C4-2B (cell line): ENCODE measurements around the gene METTL21A.

Source experiments
- H3K27ac ChIP-seq: fragments of 450-650 bp; 2 replicates; pipeline ENCODE4 v1.5.1; 2017
- ZFX ChIP-seq: fragments of 450-650 bp; IDR thresholded peaks from 2 replicates; pipeline ENCODE4 v1.6.1; 2017
- TF ChIP-seq, protein P1 (sequence below): fragments of 450-650 bp; conservative IDR thresholded peaks from 2 replicates; pipeline ENCODE4 v1.5.1; 2017; ENCODE audit warnings: mild to moderate bottlenecking

Gene METTL21A

DNA sequence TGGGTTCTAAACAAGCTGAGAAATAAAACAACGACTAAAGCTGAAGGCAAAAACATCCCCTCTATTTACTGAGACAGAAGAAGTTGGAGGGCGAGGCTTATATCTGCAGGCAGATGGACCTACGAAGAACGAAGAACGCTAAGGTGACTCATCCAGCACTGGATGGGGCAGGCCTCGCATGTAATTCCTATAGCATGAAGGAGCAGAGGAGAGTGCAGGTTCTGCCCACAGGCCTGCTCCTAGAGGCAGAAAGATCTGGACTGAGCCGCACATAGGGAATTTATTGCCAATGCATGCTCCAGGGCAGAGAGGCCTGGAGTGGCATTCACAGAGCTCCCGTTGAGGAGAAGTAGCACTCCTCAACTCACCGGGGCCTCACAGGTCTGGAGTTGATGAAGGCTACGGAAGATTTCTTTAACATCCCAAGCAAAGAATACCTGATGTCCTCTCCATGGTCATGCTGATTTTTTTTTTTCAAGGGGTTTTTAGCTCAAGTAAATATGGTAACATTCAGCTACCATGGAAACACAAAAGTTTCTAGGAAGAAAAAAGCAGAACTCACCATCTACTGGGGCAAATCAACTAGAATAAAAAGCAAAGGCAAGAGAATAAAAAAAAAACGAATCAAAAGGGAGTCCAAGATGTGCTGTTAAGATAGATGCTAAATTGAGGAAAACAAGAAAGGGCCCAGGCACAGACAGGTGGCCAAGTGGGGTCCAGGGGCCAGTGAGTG lies 10.4 kb upstream of the METTL21A start:
- no peak overlapping the region for H3K27ac ChIP-seq
- no peak for TF ChIP-seq ZFX
- TF ChIP-seq, protein P1, sequence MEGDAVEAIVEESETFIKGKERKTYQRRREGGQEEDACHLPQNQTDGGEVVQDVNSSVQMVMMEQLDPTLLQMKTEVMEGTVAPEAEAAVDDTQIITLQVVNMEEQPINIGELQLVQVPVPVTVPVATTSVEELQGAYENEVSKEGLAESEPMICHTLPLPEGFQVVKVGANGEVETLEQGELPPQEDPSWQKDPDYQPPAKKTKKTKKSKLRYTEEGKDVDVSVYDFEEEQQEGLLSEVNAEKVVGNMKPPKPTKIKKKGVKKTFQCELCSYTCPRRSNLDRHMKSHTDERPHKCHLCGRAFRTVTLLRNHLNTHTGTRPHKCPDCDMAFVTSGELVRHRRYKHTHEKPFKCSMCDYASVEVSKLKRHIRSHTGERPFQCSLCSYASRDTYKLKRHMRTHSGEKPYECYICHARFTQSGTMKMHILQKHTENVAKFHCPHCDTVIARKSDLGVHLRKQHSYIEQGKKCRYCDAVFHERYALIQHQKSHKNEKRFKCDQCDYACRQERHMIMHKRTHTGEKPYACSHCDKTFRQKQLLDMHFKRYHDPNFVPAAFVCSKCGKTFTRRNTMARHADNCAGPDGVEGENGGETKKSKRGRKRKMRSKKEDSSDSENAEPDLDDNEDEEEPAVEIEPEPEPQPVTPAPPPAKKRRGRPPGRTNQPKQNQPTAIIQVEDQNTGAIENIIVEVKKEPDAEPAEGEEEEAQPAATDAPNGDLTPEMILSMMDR: no peak

DNA sequence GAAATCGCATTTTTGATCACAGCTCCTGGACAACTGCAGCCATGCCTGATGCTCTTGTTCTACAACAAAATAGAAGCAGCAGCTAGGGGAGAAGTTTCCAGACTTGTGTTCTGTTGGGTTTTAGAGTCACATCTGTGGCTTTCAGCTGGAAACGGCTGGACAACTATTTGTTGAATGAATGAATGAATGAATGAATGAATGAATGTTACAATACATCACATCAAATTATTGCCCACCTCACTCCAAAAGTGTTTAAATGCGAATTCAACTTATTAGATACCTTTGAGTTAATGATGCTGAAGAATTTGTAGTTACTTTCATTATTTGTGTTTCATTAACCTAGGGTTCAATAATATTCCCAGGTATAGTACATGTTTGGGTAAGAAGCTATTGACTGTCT lies 8.5 kb upstream of the METTL21A start:
- no peak overlapping the region for H3K27ac ChIP-seq
- TF ChIP-seq ZFX: no peak
- TF ChIP-seq, protein P1: no peak

DNA sequence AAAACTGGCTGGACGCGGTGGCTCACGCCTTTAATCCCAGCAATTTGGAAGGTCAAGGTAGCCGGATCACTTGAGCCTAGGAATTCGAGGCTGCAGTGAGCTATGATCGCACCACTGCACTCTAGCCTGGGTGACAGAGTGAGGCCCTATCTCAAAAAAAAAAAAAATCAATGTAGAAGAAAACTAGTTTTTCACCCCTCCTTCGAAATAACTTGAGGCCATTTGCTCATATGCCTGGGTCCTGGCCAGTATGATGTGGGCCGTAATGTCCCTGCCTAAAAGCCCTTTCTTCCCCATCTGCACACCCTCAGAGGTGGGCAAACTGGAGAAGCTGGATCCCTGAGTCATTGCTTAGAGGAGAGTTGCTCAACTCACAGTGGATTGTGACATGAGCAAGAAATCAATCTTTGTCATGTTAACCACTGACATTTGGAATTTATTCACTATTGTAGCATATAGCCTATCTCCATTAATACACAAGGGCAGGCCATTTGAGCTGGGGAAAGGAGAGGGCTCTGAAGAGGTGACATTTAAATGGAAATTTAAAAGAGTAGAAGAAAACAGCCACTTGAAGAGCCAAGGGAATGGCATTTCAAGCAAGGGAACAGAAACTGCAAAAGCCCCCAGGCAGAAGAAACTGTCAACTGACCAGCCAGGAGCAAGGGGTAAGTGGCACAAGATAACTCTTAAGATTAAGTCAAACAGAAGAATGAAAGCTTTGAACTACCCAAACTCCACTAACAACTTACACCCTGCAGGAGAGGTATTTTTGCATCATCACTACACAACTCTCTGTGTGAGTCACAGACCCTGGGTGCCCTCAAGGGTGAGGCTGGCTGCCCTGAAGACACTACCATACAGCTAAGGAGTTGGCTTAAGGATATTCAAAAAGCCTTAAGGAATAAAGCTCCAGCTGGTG lies 7.6 kb upstream of the METTL21A start:
- TF ChIP-seq, protein P1: no peak
- no peak for TF ChIP-seq ZFX
- H3K27ac ChIP-seq: no peak overlapping the region

DNA sequence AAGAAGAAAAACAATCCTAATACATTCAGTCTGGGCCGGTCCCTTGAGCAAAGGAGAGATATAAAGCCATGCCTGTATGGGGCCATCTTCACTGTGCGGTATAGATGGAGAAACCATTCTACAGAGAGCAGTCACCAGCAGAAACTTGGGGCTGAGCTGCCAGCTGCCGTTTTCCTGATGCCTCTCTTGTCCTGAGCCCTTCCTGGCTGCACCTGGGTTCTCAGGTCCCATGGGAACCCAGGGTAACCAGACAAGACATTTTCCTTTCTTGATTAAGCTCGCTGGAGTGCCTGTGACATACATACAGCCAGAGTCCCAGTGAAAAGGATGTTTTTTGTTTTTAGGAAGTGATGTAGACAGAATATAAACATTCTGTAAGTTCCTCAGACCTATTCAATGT lies 5.3 kb upstream of the METTL21A start:
- H3K27ac ChIP-seq: no peak overlapping the region
- TF ChIP-seq, protein P1: no peak
- TF ChIP-seq ZFX: no peak

DNA sequence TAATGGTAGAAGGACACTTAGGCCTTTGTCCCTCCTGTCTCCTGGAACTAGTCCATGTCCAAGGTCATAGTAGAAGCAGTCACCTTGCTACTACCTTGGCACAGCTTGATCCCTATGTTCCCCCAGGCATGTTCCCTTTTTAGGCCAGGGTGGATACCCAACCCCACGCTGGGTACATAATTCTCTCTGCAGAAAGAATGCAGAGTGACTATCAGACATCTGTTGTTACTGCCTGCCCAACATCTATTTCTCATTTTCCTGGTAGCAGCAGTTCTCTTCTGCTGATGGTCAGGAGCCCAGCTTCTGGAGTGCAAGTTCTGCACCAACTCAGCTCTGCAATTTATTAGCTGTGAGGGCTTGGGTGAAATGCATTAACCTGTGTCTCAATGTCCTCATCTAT lies 4.4 kb upstream of the METTL21A start:
- no peak overlapping the region for H3K27ac ChIP-seq
- no peak for TF ChIP-seq ZFX
- TF ChIP-seq, protein P1: no peak

DNA sequence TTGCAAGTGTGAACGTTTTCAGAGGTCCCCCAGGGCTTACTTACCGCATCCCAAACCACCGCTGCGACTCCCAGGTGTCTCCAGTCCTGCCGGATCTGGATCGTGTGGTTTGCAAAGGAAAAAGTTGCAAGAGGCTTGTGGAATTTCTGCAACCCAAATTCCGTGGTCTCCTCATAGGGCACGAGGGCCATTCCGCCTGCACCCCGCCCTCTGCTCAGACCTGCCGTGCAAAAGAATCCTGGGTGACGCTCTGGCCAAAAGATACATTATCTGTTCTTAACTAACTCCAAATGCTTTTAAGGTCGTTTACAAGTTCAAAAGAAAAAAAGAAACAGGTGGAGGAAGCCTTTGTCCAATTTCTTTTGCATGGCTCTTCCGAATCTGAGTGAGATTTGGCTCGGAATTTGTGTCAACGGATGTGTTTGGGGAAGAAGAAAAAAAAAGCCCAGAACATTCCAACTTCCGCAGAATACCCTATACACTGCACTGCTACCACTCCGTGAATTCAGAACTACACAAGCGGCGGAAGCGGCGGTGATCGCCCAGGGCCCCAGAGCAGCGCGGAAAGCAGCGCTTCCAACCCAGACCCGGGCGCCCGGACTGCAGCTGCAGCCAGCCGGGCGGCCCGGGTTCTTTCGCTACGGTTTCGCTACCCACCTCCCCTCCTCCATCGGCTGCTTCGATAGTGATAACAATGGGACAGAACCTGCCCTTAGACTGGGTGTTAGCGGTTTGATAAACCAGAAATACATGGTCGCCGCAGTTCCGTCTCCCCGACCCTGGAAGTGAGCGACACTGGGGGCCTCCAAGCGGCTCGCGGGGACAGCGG lies 795 bp downstream of the METTL21A start:
- no peak for TF ChIP-seq ZFX
- TF ChIP-seq, protein P1: no peak
- H3K27ac ChIP-seq: peak overlapping the region; percentile 98
